ENCODE results near the gene TMEM150B. TPM values are rescaled to one million over a fixed set of nuclear protein-coding genes. Genes with fewer than 3 reads are reported as not detected.

Gene TMEM150B
- polyA plus RNA-seq, 2 of the 4 experiments (the other 2 are of a cell fraction), result 0.26 to 0.39 TPM

- TF ChIP-seq, protein P1, sequence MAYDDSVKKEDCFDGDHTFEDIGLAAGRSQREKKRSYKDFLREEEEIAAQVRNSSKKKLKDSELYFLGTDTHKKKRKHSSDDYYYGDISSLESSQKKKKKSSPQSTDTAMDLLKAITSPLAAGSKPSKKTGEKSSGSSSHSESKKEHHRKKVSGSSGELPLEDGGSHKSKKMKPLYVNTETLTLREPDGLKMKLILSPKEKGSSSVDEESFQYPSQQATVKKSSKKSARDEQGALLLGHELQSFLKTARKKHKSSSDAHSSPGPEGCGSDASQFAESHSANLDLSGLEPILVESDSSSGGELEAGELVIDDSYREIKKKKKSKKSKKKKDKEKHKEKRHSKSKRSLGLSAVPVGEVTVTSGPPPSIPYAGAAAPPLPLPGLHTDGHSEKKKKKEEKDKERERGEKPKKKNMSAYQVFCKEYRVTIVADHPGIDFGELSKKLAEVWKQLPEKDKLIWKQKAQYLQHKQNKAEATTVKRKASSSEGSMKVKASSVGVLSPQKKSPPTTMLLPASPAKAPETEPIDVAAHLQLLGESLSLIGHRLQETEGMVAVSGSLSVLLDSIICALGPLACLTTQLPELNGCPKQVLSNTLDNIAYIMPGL (CRISPR knock-in tag; IDR thresholded peaks at IDR 0.05; ENCODE audit: borderline replicate concordance), result no peak
- no peak for TF ChIP-seq JUNB (IDR thresholded peaks at IDR 0.05)
Observed at GRCh38 chr19:55275851-55276719, 49.1 kb downstream of the TMEM150B start (continued).

DNA sequence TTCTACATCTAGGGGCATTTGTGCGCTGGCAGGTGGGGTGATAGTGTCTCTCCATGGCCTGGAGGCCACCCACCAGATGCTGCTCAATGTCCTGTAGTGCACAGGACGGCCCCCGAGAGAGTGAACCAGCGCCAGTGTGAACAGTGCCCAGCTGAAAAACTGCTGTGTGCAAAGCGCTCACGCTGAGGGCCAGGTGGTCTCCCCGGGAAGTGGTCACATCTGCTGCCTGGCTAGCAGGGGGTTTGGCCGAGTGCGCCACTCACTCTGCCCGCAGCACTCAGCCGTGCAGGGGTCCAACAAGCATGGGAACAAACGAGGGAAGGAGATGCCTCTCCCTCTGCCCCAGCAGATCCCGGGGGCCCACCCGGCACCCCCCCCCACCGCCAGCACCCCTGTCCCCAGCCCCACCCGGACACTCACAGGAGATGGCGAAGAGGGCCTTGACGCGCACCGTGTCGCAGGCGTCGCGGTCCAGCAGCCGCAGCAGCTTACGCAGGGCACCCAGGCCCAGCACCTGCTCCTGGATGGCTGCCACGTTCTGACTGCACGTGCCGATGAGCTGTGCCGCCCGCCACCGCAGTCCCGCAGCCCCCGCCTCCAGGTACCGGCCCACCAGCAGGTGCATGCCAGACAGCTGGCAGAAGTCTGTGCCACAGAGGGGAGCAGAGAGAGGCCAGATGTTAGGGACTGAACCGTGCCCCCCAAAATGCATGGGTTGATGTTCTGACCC, 51.0 kb downstream of the TMEM150B start:
- CTCF ChIA-PET, result interaction anchor here (1.1 to 7.9 kb wide), 3 partner anchors 13 to 230 kb away, joined by 3 to 44 read pairs (median 3); partner anchors contain the start of genes PPP6R1 and TMEM238
- no peak for DNase-seq (ENCODE audit: low read depth in 1 of 2, low spot score in 1 of 2)
- WGBS (ENCODE audit: missing lambda C conversion rate), result 94% methylated on average over 17 of the region's 36 CpGs
- Histone ChIP-seq H3K4me3 (no peak overlapping the region), H3K4me1 (peaks cover 8% of the 10 kb centered on the region; the same call in 1 of the 3 replicates), H3K9me3 (no peaks in the 10 kb centered on the region), H3K4me2 (no peak overlapping the region), H3K27ac (no peak overlapping the region)
- TF ChIP-seq CEBPB (IDR thresholded peaks at IDR 0.05) (no peak), POLR2A (IDR thresholded peaks at IDR 0.05; ENCODE audit: low read length) (no peak), NR3C1 (IDR thresholded peaks at IDR 0.05) (no peak), CBX8 (IDR thresholded peaks at IDR 0.05) (no peak), MAFK (IDR thresholded peaks at IDR 0.05; ENCODE audit: partially characterized antibody) (no peak), ZFP36 (IDR thresholded peaks at IDR 0.05; ENCODE audit: borderline replicate concordance, partially characterized antibody) (no peak), SMC3 (IDR thresholded peaks at IDR 0.05) (no peak), TFCP2L1 (CRISPR knock-in tag; IDR thresholded peaks at IDR 0.05) (no peak), HOXB13 (CRISPR knock-in tag; IDR thresholded peaks at IDR 0.05; ENCODE audit: low read depth) (no peak)
- no peak for ATAC-seq
- POLR2A ChIA-PET, result no interaction called here
- no peak for FAIRE-seq

DNA sequence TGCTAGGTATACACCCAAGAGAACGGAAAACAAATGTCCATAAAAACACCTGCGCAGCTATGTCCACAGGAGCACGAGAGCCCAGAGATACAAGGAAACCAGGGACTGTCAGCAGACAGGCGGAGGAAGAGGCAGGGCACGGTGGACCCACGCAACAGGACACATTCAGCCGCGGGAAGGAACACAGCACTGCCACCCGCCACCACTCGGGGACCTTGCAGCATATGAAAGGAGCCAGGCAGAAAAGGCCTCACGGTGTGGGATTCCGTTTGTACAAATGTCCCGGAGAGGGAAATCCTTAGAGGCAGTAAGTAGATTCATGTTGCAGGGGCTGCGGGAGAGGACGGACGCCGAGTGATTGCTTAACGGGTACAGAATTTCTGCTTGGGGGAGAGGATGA, 53.0 kb downstream of the TMEM150B start:
- ChIA-PET POLR2A (no interaction called here), CTCF (interaction anchor here (1.2 to 7.9 kb wide), 3 partner anchors 11 to 131 kb away, joined by 3 to 44 read pairs (median 4); partner anchors contain the start of gene PPP6R1)
- Histone ChIP-seq H3K27ac (no peak overlapping the region), H3K9me3 (peaks cover under 1% of the 10 kb centered on the region; the same call in 1 of the 3 replicates), H3K4me1 (no peaks in the 10 kb centered on the region), H3K4me3 (no peak overlapping the region), H3K4me2 (no peak overlapping the region)
- TF ChIP-seq ZFP36 (IDR thresholded peaks at IDR 0.05; ENCODE audit: borderline replicate concordance, partially characterized antibody), result no peak
- no peak for DNase-seq (ENCODE audit: low read depth in 1 of 2, low spot score in 1 of 2)
- ATAC-seq, result peak in 1 of 2 experiments; percentile 12; a peak in 1 of 6 replicates
- 95% methylated on average over 18 of the region's 18 CpGs for WGBS (ENCODE audit: missing lambda C conversion rate)
- FAIRE-seq, result no peak

DNA sequence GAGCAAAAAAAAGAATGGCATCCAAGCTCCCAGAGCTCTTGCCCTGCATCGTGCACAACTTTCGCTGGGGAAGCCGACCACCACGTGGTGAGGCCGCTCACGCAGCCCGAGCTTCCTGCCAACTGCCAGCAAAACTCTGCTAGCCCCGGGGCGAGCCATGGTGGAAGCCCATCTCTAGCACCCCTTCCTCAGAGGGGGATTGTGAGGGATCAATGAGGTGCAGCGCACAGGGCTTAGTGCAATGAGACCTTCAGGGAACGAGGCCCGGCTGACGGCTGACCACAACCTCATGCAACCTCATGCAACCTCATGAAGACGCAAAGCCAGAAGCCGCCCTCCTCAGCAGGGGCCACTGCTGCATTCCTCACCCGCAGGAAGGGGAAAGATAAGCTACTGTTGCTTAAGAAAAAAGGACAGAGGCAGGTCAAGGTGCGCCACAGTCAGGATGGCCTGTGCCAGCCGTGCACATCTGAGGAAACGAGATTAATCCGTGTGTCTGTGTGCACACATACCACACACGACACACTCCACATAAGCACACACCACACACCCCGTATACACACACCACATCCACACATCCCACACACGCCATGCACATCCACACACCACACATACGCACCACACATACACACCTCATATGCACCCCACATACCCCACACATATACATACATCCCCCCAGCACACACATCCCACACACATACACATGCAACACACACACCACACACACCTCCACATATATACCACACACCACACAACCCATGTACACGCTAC, 54.8 kb downstream of the TMEM150B start:
- WGBS (ENCODE audit: missing lambda C conversion rate), result 94% methylated on average over 25 of the region's 25 CpGs
- CTCF ChIA-PET, result interaction anchor here (0.9 to 2.2 kb wide), 7 partner anchors 9 to 197 kb away, joined by 3 to 7 read pairs (median 4); partner anchors contain the start of gene TMEM238
- no peak for FAIRE-seq

More for the DNA sequence above, 54.8 kb downstream of the TMEM150B start:
- peak in 1 of 2 experiments; percentile 7; a peak in 1 of 6 replicates for ATAC-seq
- POLR2A ChIA-PET, result interaction anchor here (1.4 kb wide), 1 partner anchor 11 kb away, joined by 5 read pairs; the partner anchor contains the start of gene PPP6R1
- Histone ChIP-seq H3K4me3 (no peak overlapping the region), H3K4me2 (no peak overlapping the region), H3K27ac (no peak overlapping the region), H3K9me3 (peaks cover 9% of the 10 kb centered on the region; the same call in 2 of the 3 replicates), H3K4me1 (no peaks in the 10 kb centered on the region)
- DNase-seq (ENCODE audit: low read depth in 1 of 2, low spot score in 1 of 2), result no peak
- no peak for TF ChIP-seq USF2 (IDR thresholded peaks at IDR 0.05)

Data from A549 (cell line).